ENCODE data around the gene MIA3. TPM values are rescaled to one million over a fixed set of nuclear protein-coding genes. Genes with fewer than 3 reads are reported as not detected.

MIA3 gene
- total and polyA plus RNA-seq, 9 of the 15 experiments (the other 6 are each of a cell fraction or from before 2014, with no cell fraction given) = 21.6 to 89.4 (median 40.8) TPM

DNA sequence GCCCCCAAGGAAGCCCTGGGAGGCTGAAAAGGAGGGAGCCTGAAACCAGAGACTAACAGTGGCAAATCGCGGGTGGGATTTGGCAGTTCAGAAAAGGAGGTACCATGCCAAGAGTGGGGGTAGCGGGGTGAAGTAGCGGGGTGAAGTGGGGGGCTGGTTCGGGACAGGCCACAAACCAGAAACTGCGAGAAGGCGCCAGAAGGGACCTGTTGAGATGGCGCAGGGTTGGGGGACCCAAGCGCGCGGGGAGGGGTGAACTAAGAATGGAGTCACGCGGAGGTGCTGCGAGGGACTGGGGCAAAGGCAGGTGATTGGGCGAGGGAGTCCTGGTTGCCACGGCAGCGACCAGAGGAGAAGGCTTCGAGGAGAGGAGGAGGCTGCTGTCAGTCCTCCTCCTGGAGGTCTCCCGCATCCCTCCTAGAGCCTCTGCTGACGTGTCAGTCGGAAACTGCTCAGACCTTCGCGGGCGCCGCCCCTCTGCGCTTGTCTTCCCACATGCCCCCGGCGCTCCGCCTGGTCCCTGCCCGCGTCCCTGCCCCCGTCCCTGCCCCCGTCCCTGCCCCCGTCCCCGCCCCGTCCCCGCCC, 438 bp upstream of the MIA3 start (continued):
- TF ChIP-seq, protein P1, sequence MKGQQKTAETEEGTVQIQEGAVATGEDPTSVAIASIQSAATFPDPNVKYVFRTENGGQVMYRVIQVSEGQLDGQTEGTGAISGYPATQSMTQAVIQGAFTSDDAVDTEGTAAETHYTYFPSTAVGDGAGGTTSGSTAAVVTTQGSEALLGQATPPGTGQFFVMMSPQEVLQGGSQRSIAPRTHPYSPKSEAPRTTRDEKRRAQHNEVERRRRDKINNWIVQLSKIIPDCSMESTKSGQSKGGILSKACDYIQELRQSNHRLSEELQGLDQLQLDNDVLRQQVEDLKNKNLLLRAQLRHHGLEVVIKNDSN (CRISPR knock-in tag; IDR thresholded peaks at IDR 0.05) = peak; percentile 47; the same call in 1 of the 2 replicates
- no peak for TF ChIP-seq SRSF1 (IDR thresholded peaks at IDR 0.05; ENCODE audit: low read depth, low read length)
- no peak for TF ChIP-seq YBX1 (IDR thresholded peaks at IDR 0.05)
- TF ChIP-seq TAF1 (IDR thresholded peaks at IDR 0.05; ENCODE audit: control insufficient read depth, extremely low read depth, insufficient read depth, low read length, severe bottlenecking) = no peak
- 0 out of 2 replicates have a peak, but pooled peaks have one; percentile 15 for TF ChIP-seq GABPA (tag; conservative IDR thresholded peaks at IDR 0.05; ENCODE audit: low read depth)
- TF ChIP-seq, protein P2, sequence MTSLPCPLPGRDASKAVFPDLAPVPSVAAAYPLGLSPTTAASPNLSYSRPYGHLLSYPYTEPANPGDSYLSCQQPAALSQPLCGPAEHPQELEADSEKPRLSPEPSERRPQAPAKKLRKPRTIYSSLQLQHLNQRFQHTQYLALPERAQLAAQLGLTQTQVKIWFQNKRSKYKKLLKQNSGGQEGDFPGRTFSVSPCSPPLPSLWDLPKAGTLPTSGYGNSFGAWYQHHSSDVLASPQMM (CRISPR knock-in tag; IDR thresholded peaks at IDR 0.05) = no peak
- peak; percentile 48; the same call in 1 of the 2 replicates for TF ChIP-seq ZBTB1 (CRISPR knock-in tag; IDR thresholded peaks at IDR 0.05; ENCODE audit: borderline replicate concordance, low read depth)
- TF ChIP-seq ZNF274 (IDR thresholded peaks at IDR 0.05; ENCODE audit: borderline replicate concordance, low read depth, low read length) = no peak
- no peak for TF ChIP-seq FOXP1 (CRISPR knock-in tag; IDR thresholded peaks at IDR 0.05)
- no peak for TF ChIP-seq NBN (IDR thresholded peaks at IDR 0.05; ENCODE audit: low read depth)
- TF ChIP-seq HDAC1 (IDR thresholded peaks at IDR 0.05) = 0 out of 4 replicates have a peak, but pooled peaks of 1 of the 2 experiments have one; percentile 39
- TF ChIP-seq, protein P3, sequence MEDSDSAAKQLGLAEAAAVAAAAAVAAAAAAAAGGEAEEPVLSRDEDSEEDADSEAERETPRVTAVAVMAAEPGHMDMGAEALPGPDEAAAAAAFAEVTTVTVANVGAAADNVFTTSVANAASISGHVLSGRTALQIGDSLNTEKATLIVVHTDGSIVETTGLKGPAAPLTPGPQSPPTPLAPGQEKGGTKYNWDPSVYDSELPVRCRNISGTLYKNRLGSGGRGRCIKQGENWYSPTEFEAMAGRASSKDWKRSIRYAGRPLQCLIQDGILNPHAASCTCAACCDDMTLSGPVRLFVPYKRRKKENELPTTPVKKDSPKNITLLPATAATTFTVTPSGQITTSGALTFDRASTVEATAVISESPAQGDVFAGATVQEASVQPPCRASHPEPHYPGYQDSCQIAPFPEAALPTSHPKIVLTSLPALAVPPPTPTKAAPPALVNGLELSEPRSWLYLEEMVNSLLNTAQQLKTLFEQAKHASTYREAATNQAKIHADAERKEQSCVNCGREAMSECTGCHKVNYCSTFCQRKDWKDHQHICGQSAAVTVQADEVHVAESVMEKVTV (CRISPR knock-in tag; IDR thresholded peaks at IDR 0.05) = no peak
- no peak for TF ChIP-seq KDM1A (IDR thresholded peaks at IDR 0.05)
- TF ChIP-seq ZNF184 (CRISPR knock-in tag; IDR thresholded peaks at IDR 0.05) = no peak
- TF ChIP-seq TBP (optimal IDR thresholded peaks at IDR 0.05; ENCODE audit: low read depth, low read length) = no peak
- TF ChIP-seq ZNF445 (CRISPR knock-in tag; IDR thresholded peaks at IDR 0.05; ENCODE audit: low read depth) = no peak
- no peak for TF ChIP-seq MEF2D (tag; conservative IDR thresholded peaks at IDR 0.05; ENCODE audit: low read depth)
- no peak for TF ChIP-seq RFX7 (CRISPR knock-in tag; IDR thresholded peaks at IDR 0.05)
- no peak for TF ChIP-seq ZNF175 (CRISPR knock-in tag; IDR thresholded peaks at IDR 0.05; ENCODE audit: low read depth)
- TF ChIP-seq, protein P4, sequence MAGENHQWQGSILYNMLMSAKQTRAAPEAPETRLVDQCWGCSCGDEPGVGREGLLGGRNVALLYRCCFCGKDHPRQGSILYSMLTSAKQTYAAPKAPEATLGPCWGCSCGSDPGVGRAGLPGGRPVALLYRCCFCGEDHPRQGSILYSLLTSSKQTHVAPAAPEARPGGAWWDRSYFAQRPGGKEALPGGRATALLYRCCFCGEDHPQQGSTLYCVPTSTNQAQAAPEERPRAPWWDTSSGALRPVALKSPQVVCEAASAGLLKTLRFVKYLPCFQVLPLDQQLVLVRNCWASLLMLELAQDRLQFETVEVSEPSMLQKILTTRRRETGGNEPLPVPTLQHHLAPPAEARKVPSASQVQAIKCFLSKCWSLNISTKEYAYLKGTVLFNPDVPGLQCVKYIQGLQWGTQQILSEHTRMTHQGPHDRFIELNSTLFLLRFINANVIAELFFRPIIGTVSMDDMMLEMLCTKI (IDR thresholded peaks at IDR 0.05; ENCODE audit: partially characterized antibody) = no peak
- TF ChIP-seq, protein P5, sequence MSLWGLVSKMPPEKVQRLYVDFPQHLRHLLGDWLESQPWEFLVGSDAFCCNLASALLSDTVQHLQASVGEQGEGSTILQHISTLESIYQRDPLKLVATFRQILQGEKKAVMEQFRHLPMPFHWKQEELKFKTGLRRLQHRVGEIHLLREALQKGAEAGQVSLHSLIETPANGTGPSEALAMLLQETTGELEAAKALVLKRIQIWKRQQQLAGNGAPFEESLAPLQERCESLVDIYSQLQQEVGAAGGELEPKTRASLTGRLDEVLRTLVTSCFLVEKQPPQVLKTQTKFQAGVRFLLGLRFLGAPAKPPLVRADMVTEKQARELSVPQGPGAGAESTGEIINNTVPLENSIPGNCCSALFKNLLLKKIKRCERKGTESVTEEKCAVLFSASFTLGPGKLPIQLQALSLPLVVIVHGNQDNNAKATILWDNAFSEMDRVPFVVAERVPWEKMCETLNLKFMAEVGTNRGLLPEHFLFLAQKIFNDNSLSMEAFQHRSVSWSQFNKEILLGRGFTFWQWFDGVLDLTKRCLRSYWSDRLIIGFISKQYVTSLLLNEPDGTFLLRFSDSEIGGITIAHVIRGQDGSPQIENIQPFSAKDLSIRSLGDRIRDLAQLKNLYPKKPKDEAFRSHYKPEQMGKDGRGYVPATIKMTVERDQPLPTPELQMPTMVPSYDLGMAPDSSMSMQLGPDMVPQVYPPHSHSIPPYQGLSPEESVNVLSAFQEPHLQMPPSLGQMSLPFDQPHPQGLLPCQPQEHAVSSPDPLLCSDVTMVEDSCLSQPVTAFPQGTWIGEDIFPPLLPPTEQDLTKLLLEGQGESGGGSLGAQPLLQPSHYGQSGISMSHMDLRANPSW (CRISPR knock-in tag; IDR thresholded peaks at IDR 0.05) = no peak
- no peak for TF ChIP-seq ZNF140 (CRISPR knock-in tag; IDR thresholded peaks at IDR 0.05)
